HepG2 (cell line): Measurements from ENCODE around the gene COQ3. TPM values are rescaled to one million over a fixed set of nuclear protein-coding genes. Genes with fewer than 3 reads are reported as not detected.
A peak's percentile ranks its signal among the peaks of the same experiment; 100 is the strongest.

Experiments used
- FLYWCH1 ChIP-seq: sonication (generic); formaldehyde crosslinking; IDR thresholded peaks from 2 replicates; pipeline ENCODE4 v1.8.1; 2023; ENCODE audit warnings: mild to moderate bottlenecking, missing genetic modification reagents
- KLF11 ChIP-seq: IDR thresholded peaks from 2 replicates; pipeline ENCODE4 v1.6.1; 2016; ENCODE audit warnings: missing compliant biosample characterization
- MEF2D ChIP-seq: sonication (generic); formaldehyde crosslinking; IDR thresholded peaks from 2 replicates; pipeline ENCODE4 v1.5.1; 2020; ENCODE audit warnings: mild to moderate bottlenecking, missing genetic modification reagents
- MTA1 ChIP-seq: sonication (generic); formaldehyde crosslinking; IDR thresholded peaks from 2 replicates; pipeline ENCODE4 v1.4.0; 2020; ENCODE audit warnings: missing genetic modification reagents, mild to moderate bottlenecking, borderline replicate concordance
- NFAT5 ChIP-seq: sonication (generic); formaldehyde crosslinking; IDR thresholded peaks from 2 replicates; pipeline ENCODE4 v1.4.0; 2020; ENCODE audit warnings: missing genetic modification reagents
- SNAPC4 ChIP-seq: sonication (generic); formaldehyde crosslinking; IDR thresholded peaks from 2 replicates; pipeline ENCODE4 v1.4.0; 2020; ENCODE audit warnings: mild to moderate bottlenecking, missing genetic modification reagents
- ZC3H4 ChIP-seq: sonication (generic); formaldehyde crosslinking; IDR thresholded peaks from 2 replicates; pipeline ENCODE4 v1.4.0; 2020; ENCODE audit warnings: missing genetic modification reagents, borderline replicate concordance
- ZSCAN20 ChIP-seq: sonication (generic); formaldehyde crosslinking; IDR thresholded peaks from 2 replicates; pipeline ENCODE4 v1.4.0; 2020; ENCODE audit warnings: missing genetic modification reagents, mild to moderate bottlenecking, borderline replicate concordance
- polyA plus RNA-seq, 8 experiments: library from polyadenylated mRNA; depleted of rRNA in 3 of 8; stranded (reverse) in 7 of 8; unstranded in 1 of 8; fragments of >200 nt; fragmentation: Illumina TruSeq in 4 of 8; extraction: Trizol in 4 of 8; gene quantifications; 2 replicates each; pipeline versions ENCODE4 v1.2.1 to v1.2.3, GENCODE V29; 2011 to 2016; ENCODE audit warnings: low read depth in 4 of 8, missing spikeins in 1 of 8, mixed read lengths in 1 of 8; ENCODE audit not compliant: insufficient read depth in 1 of 8
- total RNA-seq, 5 experiments: library from RNA; depleted of rRNA; stranded (reverse); fragments of >200 nt; fragmentation: Illumina TruSeq; extraction: Trizol; gene quantifications; 2 replicates each; pipeline ENCODE4 v1.2.3, GENCODE V29; 2016; ENCODE audit warnings: low read depth in 1 of 5
- TF ChIP-seq, protein P1 (sequence below): IDR thresholded peaks from 2 replicates; pipeline ENCODE4 v1.6.1; 2018; ENCODE audit warnings: missing genetic modification reagents, mild to moderate bottlenecking, missing compliant biosample characterization
- TF ChIP-seq, protein P2 (sequence below): sonication (generic); formaldehyde crosslinking; IDR thresholded peaks from 2 replicates; pipeline ENCODE4 v1.8.1; 2022; ENCODE audit warnings: low read depth, mild to moderate bottlenecking, missing genetic modification reagents

COQ3 gene
- total and polyA plus RNA-seq, 2 of the 13 experiments (the other 11 are each of a cell fraction or from before 2014, with no cell fraction given) = 5.3 to 20.5 TPM

DNA sequence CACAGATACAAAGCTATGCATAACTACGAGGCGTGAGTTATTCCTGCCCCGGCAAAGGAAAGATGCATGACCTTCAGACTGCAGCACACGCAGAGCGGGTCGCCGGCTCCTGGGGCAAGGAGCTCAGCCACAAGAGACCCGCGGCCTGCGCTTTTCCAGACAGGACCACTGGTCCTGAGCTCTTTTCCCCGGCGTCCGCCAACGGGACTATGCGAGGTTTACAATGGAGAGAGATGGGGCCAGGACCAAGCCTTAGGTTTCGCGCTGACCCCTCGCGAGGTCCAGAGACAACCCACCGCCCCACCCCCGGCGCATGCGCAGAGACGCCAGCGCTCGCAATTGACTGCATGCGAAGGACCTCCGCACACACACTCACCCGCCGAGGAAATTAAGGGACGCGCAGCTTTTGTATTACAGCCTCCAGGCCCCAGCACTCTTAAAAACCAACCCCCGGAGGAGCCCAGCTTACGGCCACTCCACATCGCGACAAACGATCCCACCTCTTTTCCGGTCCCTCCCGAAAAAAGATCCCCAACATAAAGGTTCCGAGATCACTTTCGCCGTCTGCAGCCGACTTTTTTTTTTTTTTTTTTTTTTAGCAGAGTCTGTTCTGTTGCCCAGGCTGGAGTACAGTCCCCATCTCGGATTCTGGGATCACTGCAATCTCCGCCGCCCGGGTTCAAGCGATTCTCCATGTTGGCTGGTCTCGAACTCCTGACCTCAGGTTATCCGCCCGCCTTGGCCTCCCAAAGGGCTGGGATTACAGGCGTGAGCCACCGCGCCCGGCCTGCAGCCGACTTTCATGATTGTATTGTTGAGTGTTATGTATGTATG, at the start of gene COQ3 (continued):
- TF ChIP-seq, protein P1, sequence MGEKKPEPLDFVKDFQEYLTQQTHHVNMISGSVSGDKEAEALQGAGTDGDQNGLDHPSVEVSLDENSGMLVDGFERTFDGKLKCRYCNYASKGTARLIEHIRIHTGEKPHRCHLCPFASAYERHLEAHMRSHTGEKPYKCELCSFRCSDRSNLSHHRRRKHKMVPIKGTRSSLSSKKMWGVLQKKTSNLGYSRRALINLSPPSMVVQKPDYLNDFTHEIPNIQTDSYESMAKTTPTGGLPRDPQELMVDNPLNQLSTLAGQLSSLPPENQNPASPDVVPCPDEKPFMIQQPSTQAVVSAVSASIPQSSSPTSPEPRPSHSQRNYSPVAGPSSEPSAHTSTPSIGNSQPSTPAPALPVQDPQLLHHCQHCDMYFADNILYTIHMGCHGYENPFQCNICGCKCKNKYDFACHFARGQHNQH (CRISPR knock-in tag) = no peak; the same call in 1 of the 2 replicates
- TF ChIP-seq ZSCAN20 (CRISPR knock-in tag) (no peak), FLYWCH1 (no peak), MEF2D (CRISPR knock-in tag) (0 out of 2 replicates have a peak, but pooled peaks have one; percentile 47), SNAPC4 (CRISPR knock-in tag) (no peak), MTA1 (peak; percentile 56; the same call in 1 of the 2 replicates), ZC3H4 (CRISPR knock-in tag) (no peak), KLF11 (CRISPR knock-in tag) (no peak), NFAT5 (CRISPR knock-in tag) (no peak)
- TF ChIP-seq, protein P2, sequence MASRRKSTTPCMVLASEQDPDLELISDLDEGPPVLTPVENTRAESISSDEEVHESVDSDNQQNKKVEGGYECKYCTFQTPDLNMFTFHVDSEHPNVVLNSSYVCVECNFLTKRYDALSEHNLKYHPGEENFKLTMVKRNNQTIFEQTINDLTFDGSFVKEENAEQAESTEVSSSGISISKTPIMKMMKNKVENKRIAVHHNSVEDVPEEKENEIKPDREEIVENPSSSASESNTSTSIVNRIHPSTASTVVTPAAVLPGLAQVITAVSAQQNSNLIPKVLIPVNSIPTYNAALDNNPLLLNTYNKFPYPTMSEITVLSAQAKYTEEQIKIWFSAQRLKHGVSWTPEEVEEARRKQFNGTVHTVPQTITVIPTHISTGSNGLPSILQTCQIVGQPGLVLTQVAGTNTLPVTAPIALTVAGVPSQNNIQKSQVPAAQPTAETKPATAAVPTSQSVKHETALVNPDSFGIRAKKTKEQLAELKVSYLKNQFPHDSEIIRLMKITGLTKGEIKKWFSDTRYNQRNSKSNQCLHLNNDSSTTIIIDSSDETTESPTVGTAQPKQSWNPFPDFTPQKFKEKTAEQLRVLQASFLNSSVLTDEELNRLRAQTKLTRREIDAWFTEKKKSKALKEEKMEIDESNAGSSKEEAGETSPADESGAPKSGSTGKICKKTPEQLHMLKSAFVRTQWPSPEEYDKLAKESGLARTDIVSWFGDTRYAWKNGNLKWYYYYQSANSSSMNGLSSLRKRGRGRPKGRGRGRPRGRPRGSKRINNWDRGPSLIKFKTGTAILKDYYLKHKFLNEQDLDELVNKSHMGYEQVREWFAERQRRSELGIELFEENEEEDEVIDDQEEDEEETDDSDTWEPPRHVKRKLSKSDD (CRISPR knock-in tag) = no peak
